NCI-H2107 (cell line): ENCODE results near the gene CAPNS2.

Experiments used
- DNase-seq: peaks from one replicate; lab custom pipeline; 2025; lab: John Stamatoyannopoulos, UW

The CAPNS2 gene

GRCh38 chr16:55566432-55567175 is at the start of gene CAPNS2:
Gene CAPNS2 (plus strand): TSS chr16:55566684. CDS start chr16:55566757, 73 bp downstream.
- no peak for DNase-seq

- no peak for DNase-seq
Observed at GRCh38 chr16:55521792-55522191, 44.7 kb upstream of the CAPNS2 start.

- DNase-seq, result no peak
Observed at GRCh38 chr16:55526441-55526840, 40.0 kb upstream of the CAPNS2 start.

GRCh38 chr16:55527885-55528284 is 38.6 kb upstream of the CAPNS2 start:
- no peak for DNase-seq

GRCh38 chr16:55529018-55529417 is 37.5 kb upstream of the CAPNS2 start:
- DNase-seq, result no peak

- no peak for DNase-seq
Observed at GRCh38 chr16:55530316-55530856, 36.1 kb upstream of the CAPNS2 start.

GRCh38 chr16:55532227-55532626 is 34.3 kb upstream of the CAPNS2 start:
- no peak for DNase-seq

GRCh38 chr16:55534756-55535155 is 31.7 kb upstream of the CAPNS2 start:
- no peak for DNase-seq

GRCh38 chr16:55539049-55539448 is 27.4 kb upstream of the CAPNS2 start:
- DNase-seq, result no peak

GRCh38 chr16:55539488-55539887 is 27.0 kb upstream of the CAPNS2 start:
- DNase-seq, result no peak

- DNase-seq, result no peak
Observed at GRCh38 chr16:55540221-55540620, 26.3 kb upstream of the CAPNS2 start.

GRCh38 chr16:55542459-55543082 is 23.9 kb upstream of the CAPNS2 start:
- no peak for DNase-seq

GRCh38 chr16:55543472-55543871 is 23.0 kb upstream of the CAPNS2 start:
- no peak for DNase-seq

GRCh38 chr16:55552621-55553020 is 13.9 kb upstream of the CAPNS2 start:
- no peak for DNase-seq

- no peak for DNase-seq
Observed at GRCh38 chr16:55555436-55555835, 11.0 kb upstream of the CAPNS2 start.

GRCh38 chr16:55557186-55557585 is 9.3 kb upstream of the CAPNS2 start:
- no peak for DNase-seq

- no peak for DNase-seq
Observed at GRCh38 chr16:55559233-55559632, 7.3 kb upstream of the CAPNS2 start.

- no peak for DNase-seq
Observed at GRCh38 chr16:55559933-55560516, 6.5 kb upstream of the CAPNS2 start.

GRCh38 chr16:55561319-55561848 is 5.1 kb upstream of the CAPNS2 start:
- no peak for DNase-seq

GRCh38 chr16:55562936-55563335 is 3.5 kb upstream of the CAPNS2 start:
- DNase-seq, result no peak

- no peak for DNase-seq
Observed at GRCh38 chr16:55563797-55564196, 2.7 kb upstream of the CAPNS2 start.

GRCh38 chr16:55565086-55565485 is 1.4 kb upstream of the CAPNS2 start:
- DNase-seq, result no peak

GRCh38 chr16:55567382-55567781 is 898 bp downstream of the CAPNS2 start:
- no peak for DNase-seq
